ENCODE measurements around the gene THSD7A. TPM values are rescaled to one million over a fixed set of nuclear protein-coding genes. Genes with fewer than 3 reads are reported as not detected.

Gene THSD7A
- total RNA-seq, 4 donors from 2014 or later: 16.2 to 36.4 (median 21.5) TPM

GRCh38 chr7:11784769-11785536, 47.0 kb downstream of the THSD7A start:
- intact Hi-C loops (cut with DNase I; ENCODE audit: low total_unique reads): no loop called here
- H3K9me3 ChIP-seq: no peaks in the 10 kb centered on the region
- H3K27me3 ChIP-seq: no peaks in the 10 kb centered on the region
- DNase-seq: no peak
- no peaks in the 10 kb centered on the region for H3K4me1 ChIP-seq
- TF ChIP-seq POLR2A (IDR thresholded peaks at IDR 0.05) (no peak), CTCF (IDR thresholded peaks at IDR 0.05) (no peak)
- H3K4me3 ChIP-seq: no peak overlapping the region
- no peak overlapping the region for H3K27ac ChIP-seq
- H3K36me3 ChIP-seq: no peaks in the 10 kb centered on the region

GRCh38 chr7:11779864-11780674, 51.9 kb downstream of the THSD7A start:
- Histone ChIP-seq H3K4me1 (no peaks in the 10 kb centered on the region), H3K27ac (no peak overlapping the region), H3K27me3 (no peaks in the 10 kb centered on the region), H3K4me3 (no peak overlapping the region), H3K9me3 (no peaks in the 10 kb centered on the region), H3K36me3 (no peaks in the 10 kb centered on the region)
- TF ChIP-seq POLR2A (IDR thresholded peaks at IDR 0.05) (no peak), CTCF (IDR thresholded peaks at IDR 0.05) (no peak)
- DNase-seq: no peak
- intact Hi-C loops (cut with DNase I; ENCODE audit: low total_unique reads): no loop called here

- no peak for DNase-seq
- no peaks in the 10 kb centered on the region for H3K4me1 ChIP-seq
Observed at GRCh38 chr7:11776039-11776438, 56.0 kb downstream of the THSD7A start.

GRCh38 chr7:11775401-11775800, 56.6 kb downstream of the THSD7A start:
- no peak for DNase-seq
- Histone ChIP-seq H3K9me3 (no peaks in the 10 kb centered on the region), H3K4me1 (no peaks in the 10 kb centered on the region), H3K27ac (no peak overlapping the region), H3K27me3 (no peaks in the 10 kb centered on the region), H3K4me3 (no peak overlapping the region), H3K36me3 (peaks cover 0 to 3% of the 10 kb centered on the region in 2 donors)
- intact Hi-C loops (cut with DNase I; ENCODE audit: low total_unique reads): no loop called here
- TF ChIP-seq CTCF (IDR thresholded peaks at IDR 0.05) (no peak), POLR2A (IDR thresholded peaks at IDR 0.05) (no peak)

More at GRCh38 chr7:11776039-11776438, 56.0 kb downstream of the THSD7A start:
- intact Hi-C loops (cut with DNase I; ENCODE audit: low total_unique reads): no loop called here
- Histone ChIP-seq H3K36me3 (peaks cover 0 to under 1% of the 10 kb centered on the region in 2 donors), H3K27me3 (no peaks in the 10 kb centered on the region), H3K27ac (no peak overlapping the region), H3K4me3 (no peak overlapping the region), H3K9me3 (no peaks in the 10 kb centered on the region)
- no peak for TF ChIP-seq CTCF (IDR thresholded peaks at IDR 0.05)
- TF ChIP-seq POLR2A (IDR thresholded peaks at IDR 0.05): no peak

GRCh38 chr7:11768263-11768662, 63.7 kb downstream of the THSD7A start:
- Histone ChIP-seq H3K36me3 (peaks cover 0 to 3% of the 10 kb centered on the region in 2 donors), H3K27ac (no peak overlapping the region), H3K27me3 (no peaks in the 10 kb centered on the region), H3K4me3 (no peak overlapping the region), H3K4me1 (no peaks in the 10 kb centered on the region), H3K9me3 (no peaks in the 10 kb centered on the region)
- no peak for TF ChIP-seq POLR2A (IDR thresholded peaks at IDR 0.05)
- no peak for TF ChIP-seq CTCF (IDR thresholded peaks at IDR 0.05)
- DNase-seq: no peak
- intact Hi-C loops (cut with DNase I; ENCODE audit: low total_unique reads): no loop called here
